ENCODE results near the gene OTOF.

The OTOF gene

DNA sequence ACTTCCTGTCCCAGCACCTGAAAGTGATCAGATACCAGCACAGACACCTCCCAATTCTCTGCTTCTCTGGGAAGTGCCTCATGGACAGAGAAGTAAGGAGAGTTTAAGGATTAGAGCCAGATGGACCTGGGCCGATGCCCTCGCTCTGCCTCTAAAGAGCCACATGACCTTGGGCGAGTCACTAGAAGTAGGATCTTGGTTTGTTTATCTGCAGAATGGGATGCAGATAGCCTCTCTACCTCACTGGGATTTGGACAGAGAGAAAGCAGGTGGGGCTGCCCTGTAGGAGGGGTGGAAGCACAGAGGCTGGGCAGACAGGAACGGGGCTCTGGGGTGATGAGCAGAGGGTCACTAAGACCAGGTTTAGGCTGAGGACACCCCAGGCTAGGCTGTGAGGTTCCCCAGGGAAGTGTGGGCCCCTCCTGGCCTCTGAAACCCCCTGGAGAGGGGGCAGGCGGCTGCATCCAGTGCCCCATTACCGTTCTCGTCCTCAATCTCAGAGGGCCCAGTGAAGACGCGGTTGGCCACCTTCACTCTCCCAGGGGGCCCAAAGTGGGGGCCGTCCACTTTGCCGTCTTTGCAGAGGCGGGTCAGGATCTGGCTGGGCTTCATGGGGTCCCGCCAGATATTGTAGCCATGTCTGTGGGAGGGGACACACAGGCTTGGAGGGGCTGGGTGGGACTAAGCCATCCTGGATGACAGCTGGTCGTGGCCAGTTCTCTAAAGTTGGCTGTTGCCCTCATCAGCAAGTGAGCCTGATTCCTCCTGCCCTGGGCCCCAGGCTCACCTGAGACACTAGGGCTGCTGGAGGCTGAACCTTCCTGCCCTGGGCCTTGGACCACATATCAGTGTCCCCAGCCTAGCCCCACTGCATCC, 13.3 kb downstream of the OTOF start:
- no peak for DNase-seq (ENCODE audit: low spot score)

DNA sequence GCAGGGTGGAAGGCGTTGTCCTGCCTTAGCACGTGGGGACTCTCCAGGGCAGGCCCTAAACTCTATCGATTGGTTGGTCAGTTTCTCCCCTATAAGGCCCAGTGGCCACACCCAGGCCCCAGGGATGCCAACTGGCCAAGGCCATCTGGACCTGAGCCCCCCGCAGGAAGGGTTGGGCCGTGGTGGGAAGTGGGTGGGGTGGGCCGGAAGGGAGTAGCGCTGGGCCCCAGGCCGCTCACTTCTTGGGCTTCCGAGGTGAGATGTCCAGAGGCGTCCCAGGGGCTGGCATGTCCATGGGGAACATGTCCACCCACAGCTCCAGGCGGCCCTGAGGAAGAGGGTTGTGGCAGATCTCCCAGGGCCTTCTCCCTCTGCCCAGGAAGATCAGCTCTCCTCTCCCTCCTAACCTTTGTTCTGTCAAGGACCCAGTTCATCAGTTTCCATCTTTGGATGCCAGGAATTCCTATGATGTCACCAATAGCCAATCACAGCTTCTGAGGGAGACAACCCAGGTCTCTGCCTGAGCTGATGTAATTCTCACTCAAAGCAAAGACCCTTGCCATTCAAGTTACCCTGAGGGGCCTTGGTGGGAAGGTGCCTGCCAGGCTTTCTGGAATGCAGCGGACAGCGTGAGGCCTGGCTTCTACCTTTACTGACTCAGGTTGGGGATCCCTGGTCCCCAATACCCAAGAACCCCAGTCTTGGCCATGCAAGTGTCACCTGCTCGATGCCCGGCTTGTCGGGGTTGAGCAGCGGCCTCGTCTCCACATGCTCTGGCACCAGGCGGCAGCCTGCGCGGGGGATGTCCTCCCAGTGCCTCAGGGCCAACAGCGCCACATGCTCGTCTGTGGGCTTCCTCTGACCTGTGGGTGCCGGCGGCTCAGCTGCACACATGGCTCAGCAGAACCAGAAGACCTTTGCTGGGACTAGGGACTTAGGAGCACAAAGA, 14.4 kb downstream of the OTOF start:
- peak; percentile 63 for DNase-seq (ENCODE audit: low spot score)

DNA sequence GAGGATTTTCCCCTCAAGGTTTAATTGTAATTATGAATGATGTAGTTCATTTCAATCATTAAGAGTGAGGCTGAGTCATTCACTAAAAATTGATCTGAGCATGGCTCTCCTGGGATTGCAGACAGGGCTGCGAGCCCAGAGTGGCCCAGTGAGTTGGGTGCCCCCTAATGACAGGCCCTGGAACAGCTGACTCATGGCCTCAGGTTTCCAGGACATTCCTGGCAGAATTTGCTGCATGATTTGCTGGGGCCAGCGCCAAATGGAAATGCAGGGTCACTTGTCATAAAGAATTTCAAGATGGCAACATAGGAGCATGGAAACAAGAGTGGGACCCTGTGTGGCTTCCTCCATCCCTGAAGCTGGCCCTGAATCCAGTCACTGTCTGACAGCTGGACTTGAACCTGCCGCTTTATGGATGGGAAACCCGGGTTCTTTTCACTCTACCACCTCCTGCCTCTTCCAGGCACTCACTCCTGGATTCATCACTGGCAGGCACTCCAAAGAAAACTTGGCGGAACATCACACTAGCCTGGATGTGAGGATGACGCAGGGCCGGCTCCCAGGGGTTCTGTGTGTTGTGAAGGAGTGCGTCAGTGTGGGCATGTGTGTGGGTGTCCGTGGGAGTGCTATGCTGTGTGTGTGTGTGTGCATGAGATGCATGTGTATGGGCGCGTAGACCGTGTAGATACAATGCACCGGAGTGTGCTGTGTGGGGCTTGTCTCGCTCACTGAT, 15.2 kb downstream of the OTOF start:
- peak; percentile 78 for DNase-seq (ENCODE audit: low spot score)

DNA sequence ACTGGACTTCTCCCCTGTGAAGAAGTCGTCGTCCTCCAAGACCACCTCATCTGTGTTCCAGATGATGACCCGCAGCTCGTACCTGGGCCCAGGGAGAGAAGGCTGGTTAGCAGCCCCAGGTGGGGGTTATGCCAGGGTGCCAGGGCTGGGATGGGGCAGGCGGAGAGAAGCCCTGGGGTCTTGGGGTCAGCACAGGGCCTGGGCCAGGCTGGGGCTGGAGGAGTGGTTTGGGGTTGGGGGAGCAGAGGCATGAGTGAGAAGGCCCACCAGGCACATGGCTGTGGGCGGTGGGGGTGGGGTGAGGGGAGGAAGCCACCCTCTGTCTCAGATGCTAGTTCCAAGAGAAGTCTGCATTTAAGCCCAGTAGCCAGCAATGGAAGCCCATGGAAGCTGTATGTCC, 15.8 kb downstream of the OTOF start:
- DNase-seq (ENCODE audit: low spot score): no peak

DNA sequence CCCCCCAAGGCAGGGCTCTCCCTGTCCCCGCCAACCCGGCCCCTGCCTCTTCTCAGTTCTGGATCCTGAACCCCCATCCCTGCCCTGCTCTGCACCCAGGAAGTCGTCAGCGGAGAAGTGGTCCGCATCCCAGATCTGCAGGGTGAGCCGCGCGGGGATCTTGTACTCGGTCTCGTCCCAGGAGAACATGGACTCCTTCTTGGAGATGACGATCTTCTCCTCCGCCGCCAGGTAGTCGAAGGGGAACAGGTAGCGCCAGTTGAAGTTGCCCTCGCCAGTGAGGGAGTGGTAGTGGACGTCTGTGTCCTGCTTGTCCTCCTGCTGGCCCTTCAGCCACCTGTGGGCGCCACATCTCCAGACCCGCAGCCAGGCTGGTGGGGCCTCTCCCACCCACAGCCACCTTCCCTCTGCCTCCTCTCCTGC, 16.3 kb downstream of the OTOF start:
- no peak for DNase-seq (ENCODE audit: low spot score)

GRCh38 chr2:26460613-26461031, 17.3 kb downstream of the OTOF start:
- DNase-seq (ENCODE audit: low spot score): no peak

GRCh38 chr2:26459991-26460612, 17.8 kb downstream of the OTOF start:
- no peak for DNase-seq (ENCODE audit: low spot score)

DNA sequence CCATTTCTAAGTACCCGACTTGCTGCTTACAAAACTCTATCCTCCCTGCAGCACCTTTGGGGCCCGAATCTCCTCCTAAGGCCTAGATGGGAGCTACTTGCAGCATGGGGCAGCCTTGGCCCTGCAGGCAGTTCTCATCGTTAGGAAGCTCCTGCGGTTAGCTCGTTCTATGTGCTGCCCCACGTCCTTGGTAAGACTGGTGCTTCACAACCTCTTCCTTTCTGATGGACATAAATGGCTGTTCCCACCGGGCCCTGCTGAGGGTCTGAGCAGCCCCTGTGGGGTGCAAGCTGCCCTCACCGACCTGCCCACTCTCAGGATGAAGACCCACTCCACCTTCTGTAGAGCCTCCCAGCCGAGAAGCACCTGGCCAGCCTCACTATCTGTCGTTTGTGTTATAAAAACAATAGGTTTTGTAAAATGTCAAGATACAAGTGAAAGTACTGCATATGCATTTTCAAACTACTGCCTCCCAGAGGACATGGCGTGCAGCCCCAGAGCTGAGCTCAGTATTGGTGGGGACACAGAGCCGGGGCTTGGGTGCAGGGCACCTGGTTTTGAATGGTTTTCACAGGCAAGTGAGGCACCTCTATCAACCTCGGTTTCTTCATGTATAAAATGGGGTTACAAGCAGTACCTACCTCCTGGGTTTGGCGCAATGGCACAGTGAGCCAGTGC, 19.4 kb downstream of the OTOF start:
- DNase-seq (ENCODE audit: low spot score): no peak

DNA sequence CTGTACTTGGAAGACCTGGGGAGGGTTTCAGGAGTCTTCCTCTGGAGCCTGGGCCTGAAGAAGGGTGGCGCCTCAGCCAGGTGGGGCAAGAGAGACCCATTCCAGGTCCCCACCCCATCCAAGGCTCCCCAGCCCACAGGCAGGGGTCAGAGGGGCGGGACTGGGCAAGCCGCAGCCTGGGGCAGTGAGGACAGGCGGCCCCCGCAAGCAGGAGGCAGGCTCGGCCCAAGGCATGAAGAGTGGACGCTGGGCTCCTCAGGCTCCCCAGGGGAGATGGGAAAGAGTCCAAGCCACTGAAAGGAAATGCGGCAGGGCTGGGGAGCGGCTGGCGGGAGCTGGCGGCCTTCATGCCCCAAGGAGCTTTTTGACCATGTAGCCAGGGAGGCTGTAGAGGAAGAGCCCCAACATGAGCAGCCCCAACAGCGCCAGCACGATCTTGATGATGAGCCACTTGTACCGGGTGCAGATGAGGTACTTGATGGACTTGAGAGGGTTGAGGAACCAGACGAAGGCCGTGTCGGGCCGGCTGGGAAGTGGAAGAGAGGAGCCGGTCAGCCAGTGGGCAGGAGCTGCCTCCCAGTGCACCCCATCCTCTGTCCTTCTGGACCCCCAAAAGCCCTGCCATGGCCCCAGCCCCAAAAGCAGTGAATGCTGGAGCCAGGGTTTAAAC, 20.1 kb downstream of the OTOF start:
- DNase-seq (ENCODE audit: low spot score): no peak

- no peak for DNase-seq (ENCODE audit: low spot score)
Observed at GRCh38 chr2:26457251-26457666, 20.7 kb downstream of the OTOF start.

DNA sequence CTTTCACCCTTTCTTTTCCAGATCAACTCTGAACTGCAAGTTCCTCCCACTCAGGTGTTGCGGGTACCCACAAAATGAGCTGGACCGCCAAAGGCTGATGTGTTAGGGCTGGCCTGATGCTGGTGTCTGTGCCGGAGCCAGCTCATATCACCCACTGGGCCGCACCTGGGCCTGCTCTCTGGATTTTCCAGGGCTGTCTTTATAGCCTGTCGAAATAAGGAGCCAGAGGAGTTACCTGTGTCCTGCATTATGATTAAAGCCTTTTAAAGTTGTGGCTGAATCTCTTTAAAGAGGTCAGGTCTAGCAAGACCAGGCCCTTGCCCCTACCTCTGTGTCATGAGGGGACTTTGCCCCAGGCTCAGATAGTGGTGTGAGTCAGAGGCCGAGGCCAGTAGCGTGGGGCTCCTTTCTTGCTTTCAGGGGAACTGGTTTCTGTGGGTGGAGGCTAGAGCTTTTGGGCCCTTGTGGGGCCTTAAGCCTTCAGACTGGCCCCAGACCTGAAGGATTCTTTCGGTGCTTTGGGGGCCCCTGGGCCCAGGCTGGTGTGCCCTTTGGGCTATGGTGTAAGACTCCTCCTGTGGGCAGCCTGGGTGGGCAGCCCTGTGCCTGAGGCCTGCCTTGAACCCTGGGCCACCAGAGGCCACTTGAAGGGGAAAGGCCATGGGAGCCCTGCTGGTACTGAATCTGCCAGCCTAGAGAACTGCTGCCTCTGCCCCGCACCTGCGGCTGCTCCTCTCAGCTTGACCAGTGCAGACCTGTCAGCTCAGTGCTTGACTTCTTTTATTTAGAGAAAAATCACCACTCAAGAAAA, 21.3 kb downstream of the OTOF start:
- DNase-seq (ENCODE audit: low spot score): no peak

DNA sequence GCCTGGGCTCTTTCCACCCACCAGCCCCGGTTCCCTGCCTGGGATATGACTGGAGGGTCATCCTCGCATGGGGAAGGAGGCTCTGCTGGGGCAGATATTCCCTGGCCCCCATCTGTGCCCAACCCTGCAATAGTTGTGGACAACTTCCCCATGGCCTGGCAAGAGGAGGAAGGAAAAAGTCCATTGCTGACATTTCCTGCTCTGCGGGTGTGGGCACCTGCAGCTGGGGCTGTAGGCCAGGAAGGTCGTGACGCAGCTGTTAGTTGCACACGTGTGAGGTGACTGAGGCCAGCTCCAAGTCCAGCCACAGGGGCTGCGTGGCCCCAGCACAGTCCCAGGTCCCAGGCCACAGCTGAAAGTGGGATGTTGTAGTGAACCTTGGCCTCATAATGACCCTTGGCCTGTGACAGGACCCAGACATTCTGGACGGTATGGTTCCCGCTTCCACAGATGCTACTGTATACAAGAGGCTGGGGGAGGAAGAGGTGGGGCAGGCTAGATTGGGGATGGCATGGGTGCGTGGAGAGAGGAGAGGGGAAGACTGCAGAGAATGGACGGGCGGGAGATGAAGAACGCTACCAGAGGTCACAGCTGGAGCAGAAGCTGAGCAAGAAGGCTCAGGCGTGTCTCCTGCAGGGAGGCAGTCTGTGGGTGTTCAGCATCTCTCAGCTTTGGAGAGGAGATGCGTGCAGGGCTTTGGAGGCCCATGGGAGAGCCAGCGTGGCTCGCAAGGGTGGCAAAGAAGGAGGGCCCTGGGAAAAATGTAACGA, 22.1 kb downstream of the OTOF start:
- no peak for DNase-seq (ENCODE audit: low spot score)

- DNase-seq (ENCODE audit: low spot score): no peak
Observed at GRCh38 chr2:26455037-26455669, 22.8 kb downstream of the OTOF start.

GRCh38 chr2:26454561-26455001, 23.3 kb downstream of the OTOF start:
- no peak for DNase-seq (ENCODE audit: low spot score)

DNA sequence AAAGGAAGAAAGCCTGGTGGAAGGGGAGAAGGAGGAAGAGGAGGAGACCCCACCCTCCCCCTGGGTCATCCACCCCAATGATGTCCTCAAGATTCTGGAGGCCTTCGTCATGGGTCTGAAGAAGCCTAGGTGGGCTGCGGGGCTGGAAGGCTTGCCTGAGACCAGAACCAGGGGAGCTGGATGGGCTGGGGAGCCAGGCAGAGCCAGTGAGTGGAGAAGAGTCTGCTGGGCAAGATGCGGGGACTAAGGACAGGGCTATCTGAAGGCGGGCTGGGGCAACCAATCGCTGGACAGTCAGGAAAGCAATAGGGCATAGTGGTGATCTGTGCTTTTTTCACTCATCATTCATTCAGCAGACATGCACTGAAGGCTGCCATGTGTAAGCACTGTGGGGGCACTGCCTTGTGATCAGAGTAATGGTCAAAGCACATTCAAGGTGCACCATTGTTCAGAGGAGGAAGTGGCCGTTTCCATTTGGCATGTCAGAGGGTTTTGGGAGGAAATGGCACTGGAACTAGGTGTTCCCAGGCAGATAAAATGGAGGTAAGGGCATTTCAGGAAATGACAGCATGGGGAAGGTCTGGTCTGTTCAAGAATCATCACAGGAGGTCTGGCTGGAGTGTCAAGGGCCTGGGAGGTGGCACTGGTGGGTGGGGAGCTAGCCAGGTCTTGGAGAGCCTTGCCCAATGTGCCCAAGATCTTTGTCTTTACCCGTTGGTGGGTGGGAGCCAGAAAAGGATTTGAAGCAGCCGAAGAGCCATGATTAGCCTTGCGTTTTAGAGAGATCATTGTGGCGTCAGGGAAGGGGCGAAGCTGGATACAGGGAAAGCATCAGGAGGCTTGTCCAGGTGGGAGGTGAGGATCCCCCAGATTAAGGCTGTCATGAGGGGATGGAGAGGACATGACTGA, 24.2 kb downstream of the OTOF start:
- DNase-seq (ENCODE audit: low spot score): no peak

- no peak for DNase-seq (ENCODE audit: low spot score)
Observed at GRCh38 chr2:26451700-26452099, 26.2 kb downstream of the OTOF start.

DNA sequence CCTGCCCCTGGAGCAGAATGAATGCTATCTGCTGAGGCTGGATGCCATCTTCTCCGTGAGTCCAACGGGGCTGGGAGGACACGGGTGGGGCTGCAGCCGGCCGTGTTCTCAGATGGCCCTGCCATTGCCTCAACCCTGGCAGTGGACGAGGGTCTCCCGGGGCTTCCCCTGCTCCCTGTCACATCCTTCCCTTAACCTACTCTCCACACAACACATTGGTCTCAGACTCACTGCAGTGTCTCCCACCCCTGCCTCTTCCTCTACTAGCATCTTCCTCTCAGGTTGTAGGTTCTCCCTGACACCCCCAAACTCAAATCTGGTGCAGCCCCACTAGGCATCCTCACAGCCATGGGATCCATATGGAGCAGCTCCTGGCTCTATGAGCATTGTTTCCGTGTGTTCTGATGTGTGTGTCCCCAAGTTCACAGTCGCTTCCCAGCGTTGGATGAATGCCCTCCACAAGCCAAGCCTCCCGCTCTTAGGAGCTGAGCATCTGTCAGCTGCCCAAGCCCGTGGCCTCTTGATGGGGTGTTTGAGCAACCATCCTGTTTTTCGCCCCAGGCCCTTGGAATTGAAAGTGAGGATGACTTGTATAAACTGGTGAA, 27.8 kb downstream of the OTOF start:
- no peak for DNase-seq (ENCODE audit: low spot score)
